Activated T-cell treated with anti-CD3 and anti-CD28 coated beads, Interleukin-2, amount 50 U/mL, for 72 hours (primary cell): ENCODE measurements around the gene SPACA4. TPM values are rescaled to one million over a fixed set of nuclear protein-coding genes. Genes with fewer than 3 reads are reported as not detected.

Source experiments
- ATAC-seq, 2 donors: fragments of 150-1000 bp; cut with Tn5 transposase; replicated peaks in 1 of 2; 2 replicates each; pipeline ENCODE4 v1.10.0; 2021; ENCODE audit warnings: moderate library complexity in 2 of 2, mild to moderate bottlenecking in 1 of 2
- DNase-seq, 2 donors: peaks; one replicate each; pipeline ENCODE4 v3.0.0; 2021 to 2022; ENCODE audit warnings: mixed read lengths in 1 of 2
- H3K27ac Mint-ChIP-seq: one replicate; pipeline ENCODE4 v1.8.0; 2022; ENCODE audit warnings: mild to moderate bottlenecking, moderate library complexity, mixed read lengths
- H3K27me3 Mint-ChIP-seq: one replicate; pipeline ENCODE4 v1.8.0; 2022; ENCODE audit warnings: low read depth, mixed read lengths
- H3K36me3 Mint-ChIP-seq, 2 donors: one replicate each; pipeline ENCODE4 v1.8.0; 2022; ENCODE audit warnings: mixed read lengths in 2 of 2, mild to moderate bottlenecking in 1 of 2; ENCODE audit not compliant: insufficient read depth in 2 of 2
- H3K4me1 Mint-ChIP-seq: one replicate; pipeline ENCODE4 v1.8.0; 2022; ENCODE audit warnings: low read depth, mixed read lengths
- H3K4me3 Mint-ChIP-seq, 2 donors: one replicate each; pipeline ENCODE4 v1.8.0; 2022; ENCODE audit warnings: mild to moderate bottlenecking in 2 of 2, mixed read lengths in 2 of 2, moderate library complexity in 2 of 2
- H3K9me3 Mint-ChIP-seq, 2 donors: one replicate each; pipeline ENCODE4 v1.8.0; 2022; ENCODE audit warnings: mixed read lengths in 2 of 2
- total RNA-seq, 2 donors: library from RNA; stranded (reverse); gene quantifications; one replicate each; pipeline ENCODE4 v1.2.3, GENCODE V29; 2022

Gene SPACA4
- total RNA-seq, 2 donors from 2014 or later, result not detected

- peak in 1 of 2 donors; percentile 49 for DNase-seq
- peaks cover 0 to 4% of the 10 kb centered on the region in 2 donors for H3K36me3 Mint-ChIP-seq
- no peak for ATAC-seq
- H3K27ac Mint-ChIP-seq, result peak overlapping the region; percentile 79
- peaks cover 50% of the 10 kb centered on the region for H3K4me1 Mint-ChIP-seq
- H3K4me3 Mint-ChIP-seq, result peak overlapping the region; percentile 90 to 92
- H3K27me3 Mint-ChIP-seq, result no peaks in the 10 kb centered on the region
- peaks cover 2 to 5% of the 10 kb centered on the region in 2 donors for H3K9me3 Mint-ChIP-seq
Measured at GRCh38 chr19:48635966-48636858, 29.7 kb downstream of the SPACA4 start.

- Mint-ChIP-seq H3K4me3 (peak within 1 kb of the TSS; percentile 90 to 92), H3K9me3 (peaks cover 2 to 5% of the 10 kb centered on the region in 2 donors)
Measured at GRCh38 chr19:48636859-48637448, 30.4 kb downstream of the SPACA4 start, which contains the start of gene DBP. Gene DBP, minus strand, starts transcription at chr19:48637379. Its CDS starts 385 bp downstream, at chr19:48636994.

GRCh38 chr19:48637449-48637947 lies 31.0 kb downstream of the SPACA4 start:
- H3K4me1 Mint-ChIP-seq, result peaks cover 47% of the 10 kb centered on the region
- DNase-seq (peak; percentile 98 to 99), ATAC-seq (peak; percentile 77 to 80)
- peaks cover 0 to 4% of the 10 kb centered on the region in 2 donors for H3K36me3 Mint-ChIP-seq
- peak overlapping the region; percentile 74 for H3K27ac Mint-ChIP-seq
- H3K27me3 Mint-ChIP-seq, result no peaks in the 10 kb centered on the region
- peak overlapping the region; percentile 90 to 92 for H3K4me3 Mint-ChIP-seq
- H3K9me3 Mint-ChIP-seq, result peaks cover 2 to 5% of the 10 kb centered on the region in 2 donors

More at GRCh38 chr19:48636859-48637448, 30.4 kb downstream of the SPACA4 start, which contains the start of gene DBP:
- DNase-seq (peak in 1 of 2 donors; percentile 60), ATAC-seq (peak; percentile 3)
- Mint-ChIP-seq H3K27ac (peak within 1 kb of the TSS; percentile 74), H3K4me1 (peaks cover 50% of the 10 kb centered on the region), H3K36me3 (peaks cover 0 to 4% of the 10 kb centered on the region in 2 donors), H3K27me3 (no peaks in the 10 kb centered on the region)

- H3K9me3 Mint-ChIP-seq, result peaks cover 2 to 5% of the 10 kb centered on the region in 2 donors
- ATAC-seq (peak; percentile 38 to 43), DNase-seq (peak; percentile 84 to 88)
- H3K4me1 Mint-ChIP-seq, result peaks cover 40% of the 10 kb centered on the region
- peaks cover 0 to 4% of the 10 kb centered on the region in 2 donors for H3K36me3 Mint-ChIP-seq
- H3K27ac Mint-ChIP-seq, result peak overlapping the region; percentile 74
- no peaks in the 10 kb centered on the region for H3K27me3 Mint-ChIP-seq
- peak overlapping the region; percentile 90 to 92 for H3K4me3 Mint-ChIP-seq
Measured at GRCh38 chr19:48637948-48638830, 31.6 kb downstream of the SPACA4 start.

- DNase-seq (no peak), ATAC-seq (no peak)
- peaks cover 2 to 5% of the 10 kb centered on the region in 2 donors for H3K9me3 Mint-ChIP-seq
- peak overlapping the region; percentile 74 for H3K27ac Mint-ChIP-seq
- peaks cover 33% of the 10 kb centered on the region for H3K4me1 Mint-ChIP-seq
- no peaks in the 10 kb centered on the region for H3K27me3 Mint-ChIP-seq
- H3K36me3 Mint-ChIP-seq, result peaks cover 0 to 4% of the 10 kb centered on the region in 2 donors
- H3K4me3 Mint-ChIP-seq, result peak overlapping the region; percentile 90 to 92
Measured at GRCh38 chr19:48638831-48639381, 32.4 kb downstream of the SPACA4 start.

GRCh38 chr19:48639483-48640375 lies 33.2 kb downstream of the SPACA4 start:
- peaks cover 25% of the 10 kb centered on the region for H3K4me1 Mint-ChIP-seq
- DNase-seq (no peak), ATAC-seq (no peak)
- peaks cover 2 to 5% of the 10 kb centered on the region in 2 donors for H3K9me3 Mint-ChIP-seq
- no peak overlapping the region for H3K27ac Mint-ChIP-seq
- H3K36me3 Mint-ChIP-seq, result peaks cover 0 to 4% of the 10 kb centered on the region in 2 donors
- peak overlapping the region in 1 of 2 donors; percentile 49 for H3K4me3 Mint-ChIP-seq
- H3K27me3 Mint-ChIP-seq, result no peaks in the 10 kb centered on the region

- no peak overlapping the region for H3K27ac Mint-ChIP-seq
- DNase-seq (no peak), ATAC-seq (no peak)
- H3K27me3 Mint-ChIP-seq, result no peaks in the 10 kb centered on the region
- H3K9me3 Mint-ChIP-seq, result peaks cover 2 to 5% of the 10 kb centered on the region in 2 donors
- no peak overlapping the region for H3K4me3 Mint-ChIP-seq
- peaks cover 29% of the 10 kb centered on the region for H3K4me1 Mint-ChIP-seq
- H3K36me3 Mint-ChIP-seq, result peaks cover 0 to 4% of the 10 kb centered on the region in 2 donors
Measured at GRCh38 chr19:48641850-48642249, 35.3 kb downstream of the SPACA4 start.

GRCh38 chr19:48642862-48643261 lies 36.3 kb downstream of the SPACA4 start:
- Mint-ChIP-seq H3K9me3 (peaks cover 2 to 5% of the 10 kb centered on the region in 2 donors), H3K27me3 (no peaks in the 10 kb centered on the region), H3K27ac (no peak overlapping the region), H3K4me1 (peaks cover 36% of the 10 kb centered on the region), H3K36me3 (peaks cover 0 to 4% of the 10 kb centered on the region in 2 donors), H3K4me3 (no peak overlapping the region)
- no peak for DNase-seq
- ATAC-seq, result no peak

- Mint-ChIP-seq H3K36me3 (no peaks in the 10 kb centered on the region), H3K27me3 (no peaks in the 10 kb centered on the region), H3K4me3 (no peak overlapping the region), H3K27ac (no peak overlapping the region), H3K4me1 (peaks cover 34% of the 10 kb centered on the region), H3K9me3 (no peaks in the 10 kb centered on the region)
- no peak for DNase-seq
- no peak for ATAC-seq
Measured at GRCh38 chr19:48644355-48644754, 37.8 kb downstream of the SPACA4 start.

- DNase-seq, result peak; percentile 78 to 82
- H3K4me1 Mint-ChIP-seq, result peaks cover 40% of the 10 kb centered on the region
- H3K9me3 Mint-ChIP-seq, result no peaks in the 10 kb centered on the region
- H3K27ac Mint-ChIP-seq, result peak overlapping the region; percentile 11
- no peaks in the 10 kb centered on the region for H3K27me3 Mint-ChIP-seq
- ATAC-seq, result peak; percentile 69 to 71
- H3K36me3 Mint-ChIP-seq, result no peaks in the 10 kb centered on the region
- peak overlapping the region; percentile 94 to 98 for H3K4me3 Mint-ChIP-seq
Measured at GRCh38 chr19:48644839-48645619, 38.5 kb downstream of the SPACA4 start.

- H3K4me3 Mint-ChIP-seq, result peak overlapping the region; percentile 94 to 98
- DNase-seq (no peak), ATAC-seq (peak in 1 of 2 donors; percentile 0)
- no peaks in the 10 kb centered on the region for H3K9me3 Mint-ChIP-seq
- H3K4me1 Mint-ChIP-seq, result peaks cover 40% of the 10 kb centered on the region
- no peaks in the 10 kb centered on the region for H3K27me3 Mint-ChIP-seq
- H3K36me3 Mint-ChIP-seq, result no peaks in the 10 kb centered on the region
- peak overlapping the region; percentile 68 for H3K27ac Mint-ChIP-seq
Measured at GRCh38 chr19:48645620-48646000, 39.1 kb downstream of the SPACA4 start.
